HG03520 (cell line): Measurements from ENCODE around the gene ATP5MG.

Experiments
- ATAC-seq: cut with Tn5 transposase; IDR thresholded peaks from one replicate; pipeline ENCODE4 v1.9.1; 2021; ENCODE audit warnings: mild to moderate bottlenecking, moderate library complexity; ENCODE audit not compliant: unreplicated experiment

ATP5MG gene

DNA sequence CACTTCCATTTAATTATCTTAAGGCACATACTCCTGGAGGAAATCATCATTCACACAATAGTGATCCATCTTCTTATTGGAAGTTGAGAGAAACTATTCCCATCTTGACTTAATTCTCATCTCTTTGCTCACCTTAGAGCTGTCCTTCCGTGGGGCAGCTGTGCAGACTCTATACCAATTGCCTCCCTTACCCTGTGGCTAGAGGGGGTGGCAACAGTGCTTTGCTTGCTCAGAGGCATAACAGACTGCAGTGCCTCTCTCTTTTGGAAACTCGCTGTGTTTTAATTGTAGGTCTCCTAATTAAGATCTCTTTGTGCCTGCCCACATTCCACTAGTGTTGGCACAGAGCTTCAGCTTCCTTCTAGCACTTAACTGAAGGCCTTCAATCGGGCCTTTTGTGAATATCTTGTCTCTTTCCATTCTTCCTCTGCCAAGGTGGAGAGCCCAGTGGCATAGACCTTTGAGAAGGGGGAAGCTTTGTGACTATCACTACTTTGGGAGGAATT is 40.4 kb downstream of the ATP5MG start:
- ATAC-seq = no peak

DNA sequence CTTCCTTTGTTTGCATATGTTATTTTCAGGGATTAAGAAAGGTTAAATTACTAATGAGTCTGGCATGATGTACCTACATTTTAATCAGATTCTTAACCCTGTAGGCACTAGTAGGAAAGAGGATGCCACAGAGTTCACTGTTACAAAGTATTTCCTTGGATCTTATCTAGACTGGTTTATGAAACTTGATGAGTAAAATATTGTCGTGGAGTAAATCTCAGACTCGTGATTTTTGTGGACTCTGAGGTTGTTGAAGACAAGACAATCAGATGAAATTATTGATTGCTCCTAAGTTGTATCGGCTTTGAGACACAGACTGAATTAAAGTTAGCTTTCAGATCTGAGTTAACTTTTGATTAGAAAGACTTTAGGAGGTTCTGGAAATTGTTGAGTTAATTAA is 40.9 kb downstream of the ATP5MG start:
- no peak for ATAC-seq

DNA sequence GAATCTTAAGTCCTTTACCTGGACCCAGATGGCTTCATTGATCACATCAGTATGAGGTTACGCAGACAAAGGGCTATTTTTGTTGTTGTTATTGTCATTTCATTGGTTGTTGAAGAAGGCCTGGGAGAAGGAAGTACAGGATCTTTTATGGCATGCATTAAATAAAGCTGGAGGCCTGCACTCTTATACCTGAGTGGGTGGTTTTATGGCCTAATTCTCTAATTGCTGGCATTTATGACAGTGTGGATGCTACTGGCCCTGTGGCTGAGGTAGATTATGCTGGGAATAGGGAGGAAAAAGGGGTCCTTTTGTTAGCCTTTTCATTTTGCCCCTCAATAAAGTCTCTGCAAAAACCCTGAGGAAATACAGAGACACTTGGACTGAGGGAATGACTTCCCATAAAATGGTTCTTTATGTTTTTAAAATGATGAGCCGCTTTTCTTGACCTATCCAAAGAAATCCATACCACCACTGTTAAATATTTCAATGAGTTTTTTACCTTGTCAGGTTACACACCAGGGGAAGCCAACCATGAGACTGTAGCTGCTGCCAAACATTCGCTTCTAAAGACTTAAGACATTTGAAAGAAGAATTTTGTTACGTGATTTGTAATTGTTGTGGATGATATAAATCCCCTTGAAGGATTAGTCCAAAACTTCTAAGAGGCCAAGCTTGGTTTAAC is 41.6 kb downstream of the ATP5MG start:
- ATAC-seq = no peak

DNA sequence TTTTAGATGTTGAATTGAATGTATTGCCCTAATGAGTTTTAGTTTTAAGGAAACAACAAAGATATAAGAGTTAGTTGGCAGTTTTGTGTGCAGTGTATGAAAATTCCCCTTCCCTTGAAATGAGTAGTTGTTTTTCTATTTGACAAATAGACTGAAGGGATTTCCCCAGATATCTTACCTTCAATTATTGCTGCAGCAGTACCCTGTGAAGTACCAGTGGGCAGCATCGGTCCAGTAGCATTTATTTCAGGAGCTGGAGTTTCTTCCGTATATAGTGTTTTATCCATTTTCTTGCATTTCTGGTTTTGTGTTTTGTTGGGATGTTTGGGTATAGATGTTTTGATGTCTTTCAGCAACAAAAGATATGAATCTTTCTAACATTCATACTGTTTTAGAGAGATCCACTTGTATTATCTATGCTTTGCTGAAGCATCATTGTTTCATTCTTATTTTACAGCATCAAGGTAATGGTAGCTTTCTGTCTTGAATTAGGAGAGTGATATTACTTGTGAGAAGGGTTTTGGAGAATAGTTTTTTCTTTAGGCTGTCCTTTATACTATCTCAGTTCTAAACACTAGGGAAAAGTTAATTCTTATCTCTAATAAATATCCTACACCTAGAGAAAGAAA is 42.3 kb downstream of the ATP5MG start:
- peak; percentile 44 for ATAC-seq

DNA sequence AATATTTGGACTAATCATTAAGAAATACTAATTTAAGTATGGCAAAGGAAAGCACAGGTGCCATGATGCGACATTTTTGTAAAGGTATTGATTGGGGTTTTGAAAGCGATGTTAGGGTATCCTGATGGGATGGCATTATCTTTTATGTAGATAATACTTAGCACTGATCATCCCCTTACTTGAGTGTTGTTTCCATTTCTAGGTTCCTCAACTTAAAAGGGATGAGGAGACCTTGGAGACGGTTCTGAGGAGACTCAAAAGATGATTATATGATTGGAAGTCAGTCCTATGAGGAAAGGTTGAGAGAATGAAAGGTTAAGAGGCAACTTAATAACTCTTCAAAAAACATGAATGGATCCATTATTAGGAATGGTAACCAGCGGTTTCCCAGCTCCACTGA is 46.0 kb downstream of the ATP5MG start:
- ATAC-seq = no peak

DNA sequence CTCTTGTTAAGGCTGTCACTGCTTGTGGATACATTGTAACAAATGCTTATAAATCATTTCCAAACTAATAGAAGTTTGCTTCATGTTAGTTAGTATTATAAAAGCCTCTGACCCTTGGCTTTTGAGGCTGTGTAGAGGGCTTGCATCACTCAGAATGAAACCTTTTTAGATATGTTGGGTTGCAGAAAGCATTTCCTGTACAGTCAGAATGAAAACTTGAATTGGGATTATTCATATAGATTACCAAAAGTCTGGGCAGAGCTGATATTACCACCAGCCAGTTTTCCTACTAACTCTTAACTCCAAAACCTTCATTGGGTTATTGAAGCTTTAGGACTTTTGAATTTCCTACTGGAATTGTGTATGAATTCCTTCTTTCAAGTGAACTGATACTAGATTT is 46.9 kb downstream of the ATP5MG start:
- peak; percentile 81 for ATAC-seq

DNA sequence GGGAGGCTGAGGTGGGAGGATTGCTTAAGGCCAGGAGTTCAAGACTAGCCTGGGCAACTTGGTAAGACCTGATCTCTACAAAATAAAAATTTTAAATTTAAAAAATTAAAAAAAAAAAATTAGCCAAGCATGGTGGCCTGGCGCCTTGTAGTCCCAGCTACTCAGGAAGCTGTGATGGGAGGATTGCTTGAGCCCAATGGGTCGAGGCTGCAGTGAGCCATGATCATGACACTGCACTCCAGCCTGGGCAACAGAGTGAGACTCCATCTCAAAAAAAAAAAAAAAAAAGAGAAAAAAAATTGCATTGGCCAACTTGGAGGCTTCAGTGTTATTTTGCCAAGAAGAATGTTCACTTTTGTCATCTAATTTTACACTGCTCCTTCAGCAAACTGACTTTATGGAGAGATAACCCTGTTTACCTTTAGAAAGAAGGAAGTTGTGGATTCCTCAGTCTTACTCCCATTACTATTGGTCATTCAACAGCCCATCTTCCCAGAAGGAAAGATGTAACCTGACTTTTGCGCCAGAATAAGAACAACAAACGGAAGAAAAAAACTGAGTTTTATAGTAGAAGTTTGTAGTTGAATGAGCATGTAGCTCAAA is 48.0 kb downstream of the ATP5MG start:
- no peak for ATAC-seq

DNA sequence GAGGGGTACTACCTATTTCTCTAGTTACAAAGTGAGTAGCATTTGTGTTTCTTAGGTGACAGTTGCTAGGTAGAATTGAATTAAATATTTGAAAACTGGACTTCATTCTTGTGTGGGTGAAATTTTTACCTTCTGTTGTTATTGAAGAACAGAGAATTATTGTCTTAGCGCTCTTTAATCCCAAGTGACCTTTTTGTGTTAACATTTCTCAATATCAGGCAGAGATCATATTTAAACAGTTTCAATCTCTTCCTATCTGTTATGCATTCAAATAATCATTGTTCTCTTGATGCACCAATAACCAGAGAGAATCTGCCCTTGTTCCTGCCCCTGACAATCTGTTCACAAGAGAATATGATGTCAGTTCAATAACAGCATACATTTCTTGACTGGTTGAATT is 49.0 kb downstream of the ATP5MG start:
- no peak for ATAC-seq
